NCI-H146 treated with DMSO at 0.1 percent for 48 hours (cell line): ENCODE results near the gene GNB1L.
"Not testable (repeated sequence)": the region's sequence is repeated elsewhere in the genome, so short reads cannot be mapped to it uniquely, and the experiment has no call there.

ENCODE experiments used
- DNase-seq: peaks from one replicate; lab custom pipeline; 2025; ENCODE audit not compliant: unreplicated experiment; lab: John Stamatoyannopoulos, UW

Gene GNB1L

DNA sequence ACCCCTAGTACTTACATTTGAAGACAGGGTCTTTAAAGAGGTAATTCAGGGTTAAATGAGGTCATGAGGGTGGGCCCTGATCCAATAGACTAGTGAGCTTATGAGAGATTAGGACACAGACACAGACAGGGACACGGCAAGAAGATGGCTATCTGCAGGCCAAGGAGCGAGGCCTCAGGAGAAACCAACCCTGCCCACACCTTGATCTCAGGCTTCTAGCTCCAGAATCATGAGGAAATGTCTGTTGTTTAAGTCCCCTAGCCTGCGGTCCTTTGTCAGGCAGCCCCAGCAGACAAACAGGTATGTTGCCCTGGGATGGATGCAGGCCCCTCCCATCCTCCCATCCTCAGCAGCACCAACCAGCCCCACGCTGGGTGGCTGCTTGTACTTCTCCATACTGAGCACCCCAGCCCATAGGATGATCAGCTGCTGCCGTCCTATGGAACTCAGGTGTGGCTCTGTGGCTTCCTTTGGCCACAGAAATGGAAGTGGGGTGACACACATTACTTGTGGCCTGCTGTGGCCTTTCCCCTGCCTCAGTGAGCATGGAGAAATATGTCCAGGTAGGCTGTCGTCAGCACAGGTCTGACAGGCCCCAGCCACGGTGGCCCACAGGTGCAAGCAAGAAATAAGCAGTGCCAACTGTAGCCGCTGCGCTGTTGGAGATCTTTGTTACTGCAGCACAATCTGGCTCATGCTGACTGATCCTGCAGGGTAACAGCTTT, 7.9 kb downstream of the GNB1L start:
- no peak for DNase-seq

DNA sequence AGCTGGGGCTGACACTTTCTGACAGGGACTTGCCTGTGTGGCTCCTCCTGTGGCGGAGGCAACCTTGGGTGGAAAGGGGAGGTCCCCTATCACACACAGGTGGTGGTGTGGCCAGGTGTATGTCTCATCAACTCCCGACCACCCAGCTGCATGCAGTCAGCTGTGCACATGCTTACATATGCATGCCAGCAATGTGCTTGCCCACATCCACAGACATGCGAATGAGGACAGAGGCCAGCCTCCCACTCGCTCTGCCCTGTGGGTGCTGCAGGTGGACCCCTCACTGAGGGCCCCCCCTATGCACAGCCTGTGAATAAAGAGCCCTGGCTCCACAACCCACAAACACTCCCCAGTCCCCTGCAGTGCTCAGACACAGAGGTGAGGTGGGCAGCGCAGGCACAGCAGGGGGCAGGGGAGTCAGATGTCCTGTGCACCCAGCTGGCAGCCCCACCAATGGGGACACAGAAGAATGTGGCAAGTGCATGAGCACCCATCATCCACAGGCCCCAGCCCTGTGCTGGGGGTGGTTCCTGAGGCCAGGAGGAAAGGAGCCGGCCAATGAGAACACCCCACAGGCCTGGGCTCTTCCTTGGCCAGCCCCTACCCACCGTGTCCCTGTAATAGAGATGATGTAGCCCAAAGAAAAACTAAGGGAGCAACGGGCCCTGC, 9.5 kb downstream of the GNB1L start:
- no peak for DNase-seq

DNA sequence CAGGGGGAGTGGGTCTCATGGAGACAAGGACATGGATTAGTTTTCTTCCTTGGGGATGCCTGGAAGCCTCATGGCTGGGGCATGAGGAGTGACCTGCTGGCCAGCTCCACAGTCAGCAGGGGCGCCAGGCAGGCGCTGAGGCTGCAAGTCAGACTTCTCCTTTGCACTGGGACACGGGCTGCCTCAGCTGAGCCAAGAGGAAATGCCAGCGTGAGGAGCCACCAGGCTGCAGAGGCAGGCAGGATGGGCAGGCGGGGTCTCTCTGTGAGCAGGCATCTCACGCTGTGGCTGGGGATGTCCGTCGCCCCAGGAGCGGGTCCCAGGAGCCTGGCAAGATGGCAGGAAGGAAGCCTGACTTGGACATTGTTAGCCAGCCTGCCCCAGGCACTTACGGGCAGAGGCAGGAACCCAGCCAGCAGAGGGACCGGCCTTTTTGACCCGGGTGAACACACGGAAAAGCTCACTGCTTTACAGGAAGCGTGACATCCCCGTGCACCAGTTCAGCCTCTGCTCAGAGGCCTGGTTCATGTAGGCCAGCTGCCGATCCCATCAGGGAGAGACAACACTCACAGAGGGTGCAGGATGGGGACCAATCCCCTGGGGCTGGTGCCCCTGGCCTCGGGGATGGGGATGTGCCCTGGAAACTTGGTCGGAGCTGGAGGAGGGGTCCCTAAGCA, 10.2 kb downstream of the GNB1L start:
- DNase-seq: no peak

DNA sequence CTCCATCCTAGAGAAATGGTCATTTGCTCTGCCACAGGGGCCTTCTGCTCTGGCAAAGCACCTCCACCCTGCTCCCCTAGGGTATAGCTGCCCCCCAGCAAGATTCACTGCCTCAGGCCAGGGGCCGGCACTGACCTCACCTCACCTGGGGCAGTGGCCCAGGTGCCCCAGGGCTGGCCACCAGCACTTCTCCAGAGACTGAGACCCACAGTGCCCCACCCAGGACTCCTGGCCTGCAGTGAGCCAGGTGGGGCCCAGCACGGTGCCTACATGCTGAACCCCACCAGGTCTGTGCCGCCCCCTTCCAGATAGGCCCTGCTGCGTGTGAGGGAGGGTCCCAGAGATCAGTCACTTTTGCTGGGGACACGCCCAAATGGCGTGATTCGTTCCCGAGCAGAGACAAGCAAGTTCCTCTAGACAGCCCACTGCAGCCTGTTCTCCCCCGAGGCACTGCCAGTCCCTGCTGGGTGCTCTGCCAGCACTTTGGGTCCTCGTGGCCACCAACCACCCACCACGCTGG, 10.8 kb downstream of the GNB1L start:
- DNase-seq: no peak

DNA sequence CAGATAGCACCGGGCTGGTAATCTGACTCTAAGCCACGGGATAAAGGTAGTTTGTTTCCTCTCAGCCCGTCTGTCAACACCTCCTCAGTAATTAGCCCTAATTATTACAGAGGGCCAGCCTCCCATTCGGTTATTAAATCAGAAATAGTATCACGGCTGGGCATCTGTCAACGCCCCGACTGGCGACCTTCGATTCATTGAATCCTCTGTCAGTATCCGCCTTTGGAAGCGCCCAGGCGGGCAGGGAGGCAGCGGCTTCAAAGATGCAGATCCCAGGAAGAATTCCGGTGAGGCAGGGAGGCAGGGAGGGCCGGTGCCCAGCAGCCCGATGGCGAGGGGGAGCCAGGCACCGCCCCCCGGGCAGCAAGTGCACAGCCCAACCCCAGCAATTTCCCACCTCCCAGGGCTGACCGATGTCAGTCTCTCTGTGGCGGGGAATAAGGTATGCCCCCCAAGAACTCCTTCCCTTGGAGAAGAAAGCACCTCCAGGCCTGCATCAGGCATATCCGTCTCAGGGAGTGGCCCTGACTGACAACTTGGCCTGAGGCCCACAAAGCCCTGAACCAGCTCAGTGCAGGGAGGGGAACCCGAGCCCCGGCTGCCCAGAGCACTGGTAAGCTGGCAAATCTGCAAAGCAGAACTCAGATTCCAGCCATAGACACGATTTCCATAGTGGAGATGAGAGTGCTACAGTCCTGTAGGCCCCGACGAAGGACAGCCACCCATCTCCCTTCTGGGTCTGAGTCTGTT, 11.4 kb downstream of the GNB1L start:
- peak; percentile 29 for DNase-seq

DNA sequence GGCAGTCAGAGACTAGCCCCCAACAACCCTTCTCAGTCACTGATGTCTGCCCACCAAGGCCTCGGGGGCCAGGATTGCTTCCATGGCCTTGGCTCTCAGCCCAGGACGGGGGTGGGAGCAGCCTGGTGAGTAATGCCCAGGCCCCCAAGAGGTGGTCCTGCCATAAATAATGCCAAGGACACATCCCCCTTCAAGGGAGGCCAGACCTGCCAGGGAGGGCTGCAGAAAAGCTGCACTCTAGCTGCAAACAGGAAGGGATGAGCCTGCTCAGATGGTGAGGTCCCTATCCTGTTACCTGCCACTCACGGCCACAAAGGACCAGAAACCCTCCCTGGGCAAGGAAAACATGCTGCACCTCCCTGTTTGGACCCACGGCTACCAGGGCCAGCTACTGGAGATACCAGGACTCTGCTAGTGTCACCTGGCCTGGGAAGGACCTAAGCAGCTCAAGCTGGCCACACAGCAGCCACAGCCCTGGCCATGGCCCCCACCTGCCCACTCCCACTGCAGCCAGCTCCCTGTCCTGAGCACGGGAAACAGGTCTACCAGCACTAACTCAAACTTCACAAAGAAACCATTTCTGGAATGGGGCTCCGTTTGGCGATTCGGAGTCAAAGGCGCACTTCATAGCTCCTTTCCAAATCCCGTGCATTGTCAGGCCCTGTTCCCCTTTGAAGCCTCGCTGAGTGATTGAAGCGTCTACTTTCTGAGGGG, 12.1 kb downstream of the GNB1L start:
- peak; percentile 6 for DNase-seq

DNA sequence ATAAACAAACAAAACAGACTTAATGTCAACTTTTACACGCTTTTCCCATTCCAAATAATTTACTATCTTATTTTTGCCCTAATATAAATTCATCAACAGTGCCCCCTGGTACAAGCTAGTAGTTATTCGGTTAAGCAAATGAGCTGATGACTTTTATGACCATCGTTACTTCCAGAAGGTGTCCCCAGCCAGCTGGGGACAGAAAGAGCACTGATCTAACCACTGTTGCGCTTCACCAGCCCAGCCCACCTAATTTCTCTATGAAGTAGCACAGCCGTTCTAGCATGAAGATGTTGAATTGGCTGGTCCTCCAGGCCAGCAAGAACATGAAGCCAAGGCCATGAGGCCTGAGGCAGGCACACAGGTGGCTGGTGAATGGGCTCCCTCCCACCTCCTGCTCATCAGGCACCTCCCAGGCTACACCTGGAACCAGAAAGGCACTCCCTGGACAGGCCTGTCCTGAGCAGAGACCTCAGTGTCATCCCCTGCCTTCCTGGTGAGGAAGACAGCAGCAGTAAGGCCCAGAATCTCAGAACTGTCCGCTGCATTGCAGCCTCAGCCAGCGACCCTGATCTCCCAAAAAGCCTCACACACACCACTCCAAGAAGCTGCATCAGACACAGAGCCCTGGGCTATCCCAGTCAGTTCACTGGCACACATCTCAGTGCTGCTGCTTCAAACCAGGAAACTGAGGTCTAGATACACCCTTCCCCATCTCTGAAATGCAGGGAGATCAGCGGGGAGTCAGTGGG, 12.9 kb downstream of the GNB1L start:
- DNase-seq: no peak

DNA sequence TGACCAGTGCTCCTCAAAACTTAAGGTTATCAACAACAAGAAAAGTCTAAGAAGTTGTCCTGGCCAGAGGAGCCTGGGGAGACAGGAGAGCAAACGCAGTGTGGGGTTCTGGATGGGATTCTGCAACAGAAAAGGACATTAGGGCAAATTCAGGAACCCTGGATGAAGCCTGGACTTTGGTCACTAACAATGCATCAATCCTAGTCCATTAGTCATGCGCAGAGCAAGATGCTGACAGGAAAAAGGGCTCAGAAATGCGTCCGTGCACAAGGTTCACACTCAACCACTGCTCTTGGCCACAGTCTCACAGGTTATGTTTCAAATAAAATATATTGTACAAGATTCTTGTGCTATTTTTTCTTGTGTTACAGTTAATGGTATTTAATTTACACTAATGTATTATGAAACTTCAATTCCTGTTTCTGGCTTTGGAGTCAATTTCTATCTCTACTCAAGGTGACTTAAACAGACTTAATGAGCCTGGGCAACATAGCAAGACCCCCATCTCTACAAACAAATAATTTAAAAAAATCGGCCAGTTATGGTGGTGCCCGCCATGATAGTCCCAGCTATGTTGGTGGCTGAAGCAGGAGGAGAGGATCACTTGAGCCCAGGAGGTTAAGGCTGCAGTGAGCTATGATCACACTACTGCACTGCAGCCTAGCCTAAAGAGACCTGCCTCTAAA, 13.6 kb downstream of the GNB1L start:
- DNase-seq: no peak

DNA sequence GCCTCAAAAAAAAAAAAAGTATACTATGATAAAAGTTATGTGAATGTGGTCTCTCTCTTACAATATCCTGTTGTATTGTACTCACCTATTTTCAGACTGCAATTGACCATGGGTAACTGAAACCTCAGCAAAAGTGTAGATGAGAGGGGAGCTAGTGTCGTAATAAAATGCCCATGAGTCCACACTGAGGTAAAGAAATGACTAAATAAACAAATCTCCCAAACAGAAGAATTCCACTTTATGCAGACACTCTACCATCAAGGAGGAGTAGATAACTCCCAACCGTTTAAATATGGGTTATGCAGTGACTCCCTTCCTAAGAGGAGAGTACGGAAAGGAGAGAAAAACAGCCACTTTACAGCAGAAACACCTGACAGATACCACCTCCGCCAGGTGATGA, 14.6 kb downstream of the GNB1L start:
- no peak for DNase-seq

DNA sequence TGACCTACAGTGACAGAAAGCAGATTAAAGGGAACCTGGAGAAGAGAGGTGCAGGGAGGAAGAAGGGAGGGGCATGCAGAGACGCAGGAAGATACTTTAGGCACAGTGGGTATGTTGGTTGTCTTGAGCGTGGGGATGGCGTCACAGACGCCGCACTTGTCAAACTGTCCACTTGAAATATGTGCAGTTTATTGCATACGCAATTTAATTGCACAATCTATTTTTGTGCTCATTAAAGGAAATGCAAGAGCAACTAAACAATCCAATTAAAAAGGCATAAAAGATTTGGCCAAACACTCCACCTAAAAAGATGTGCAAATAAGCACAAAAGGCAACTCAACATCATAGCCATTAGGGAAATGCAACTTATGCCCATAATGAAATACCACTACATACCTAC, 16.8 kb downstream of the GNB1L start:
- no peak for DNase-seq

DNA sequence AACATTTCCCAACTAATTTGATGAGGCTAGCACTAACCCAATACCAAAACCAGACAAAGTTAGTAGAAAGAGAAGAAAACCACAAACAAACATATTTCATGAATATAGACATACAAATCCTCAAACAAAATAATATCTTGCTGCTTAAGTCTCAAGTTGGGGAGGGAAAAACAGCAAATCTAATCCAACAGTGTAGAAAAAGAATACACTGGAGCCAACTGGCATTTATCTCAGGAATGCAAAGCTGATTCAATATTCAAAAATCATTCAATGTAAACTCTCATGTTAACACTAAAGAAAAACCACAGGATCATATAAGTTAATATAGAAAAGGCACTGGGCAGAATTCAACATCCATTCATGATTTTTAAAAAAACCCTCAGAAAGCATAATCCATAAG, 18.2 kb downstream of the GNB1L start:
- no peak for DNase-seq

DNA sequence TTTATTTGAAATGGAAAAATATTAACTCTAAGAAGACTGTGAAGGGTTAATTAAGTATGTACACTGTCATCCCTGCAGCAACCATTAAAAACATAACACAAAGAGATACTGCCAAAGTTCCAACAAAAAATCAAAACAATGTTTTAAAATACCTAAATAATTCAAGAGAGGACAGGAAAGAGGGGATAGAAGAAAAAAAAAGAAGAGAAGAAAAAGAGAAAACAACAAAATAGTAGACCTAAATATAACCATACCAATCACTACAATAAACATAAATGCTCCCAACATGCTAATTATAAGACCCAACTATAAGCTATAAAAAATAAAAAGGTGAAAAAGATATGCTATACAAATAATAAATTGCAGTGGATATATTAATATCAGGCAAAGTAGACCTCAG, 20.1 kb downstream of the GNB1L start:
- no peak for DNase-seq

DNA sequence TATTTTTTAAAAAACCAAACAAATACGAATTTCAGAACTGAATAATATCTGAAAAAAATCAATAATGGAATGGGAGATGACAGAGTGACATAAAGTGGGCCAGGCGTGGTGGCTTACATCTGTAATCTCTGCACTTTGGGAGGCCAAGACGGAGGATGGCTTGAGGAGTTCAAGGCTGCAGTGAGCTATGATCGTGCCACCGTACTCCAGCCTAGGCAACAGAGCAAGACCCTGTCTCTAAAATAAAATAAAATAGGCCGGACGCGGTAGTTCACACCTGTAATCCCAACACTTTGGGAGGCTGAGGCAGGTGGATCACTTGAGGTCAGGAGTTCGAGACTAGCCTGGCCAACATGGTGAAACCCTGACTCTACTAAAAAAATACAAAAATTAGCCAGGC, 21.3 kb downstream of the GNB1L start:
- not testable (repeated sequence) for DNase-seq

DNA sequence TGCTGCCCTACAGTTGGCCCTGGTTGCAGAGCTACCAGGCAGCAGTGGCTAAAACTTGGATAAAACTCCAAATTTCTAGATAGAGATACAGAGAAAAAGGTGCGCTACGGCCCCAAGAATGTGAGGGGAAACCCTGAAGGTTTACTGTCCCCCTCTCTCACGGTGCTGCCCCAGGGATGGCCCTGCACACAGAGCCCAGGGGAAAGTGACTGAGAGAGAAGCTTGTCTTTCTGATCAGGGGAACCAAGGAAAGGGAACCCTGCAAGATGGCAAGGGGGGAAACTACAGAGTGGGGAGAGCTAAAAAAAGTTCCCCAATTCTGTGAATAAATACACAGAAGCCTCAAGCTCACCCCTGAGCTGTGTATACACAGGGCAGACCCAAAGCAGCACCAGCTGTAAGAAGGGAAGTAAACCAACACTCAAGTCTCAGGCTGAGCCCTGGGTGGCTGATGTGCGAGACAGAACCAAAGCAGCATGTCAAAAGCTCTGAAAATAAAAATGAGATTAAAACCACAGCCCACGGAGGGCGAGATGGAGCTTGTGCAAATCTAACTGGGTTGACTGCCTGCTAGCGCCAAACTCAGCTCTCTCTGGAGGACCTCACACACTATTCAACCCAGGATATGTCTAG, 22.1 kb downstream of the GNB1L start:
- no peak for DNase-seq

DNA sequence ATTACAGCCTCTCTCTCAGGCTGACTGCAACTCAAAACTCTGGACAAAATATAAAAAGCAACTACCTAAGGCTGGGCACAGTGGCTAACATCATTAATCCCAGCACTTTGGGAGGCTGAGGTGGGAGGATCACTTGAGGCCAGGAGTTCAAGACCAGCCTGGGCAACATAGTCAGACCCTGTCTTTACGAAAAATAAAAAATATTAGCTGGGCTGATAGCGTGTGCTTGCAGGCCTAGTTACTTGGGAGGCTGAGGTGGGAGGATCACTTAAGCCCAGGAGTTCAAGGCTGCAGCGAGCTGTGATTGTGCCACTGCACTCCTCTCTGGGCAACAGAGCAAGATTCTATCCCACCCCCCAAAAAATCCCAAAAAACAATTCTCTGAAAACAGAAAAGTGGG, 22.7 kb downstream of the GNB1L start:
- not testable (repeated sequence) for DNase-seq

DNA sequence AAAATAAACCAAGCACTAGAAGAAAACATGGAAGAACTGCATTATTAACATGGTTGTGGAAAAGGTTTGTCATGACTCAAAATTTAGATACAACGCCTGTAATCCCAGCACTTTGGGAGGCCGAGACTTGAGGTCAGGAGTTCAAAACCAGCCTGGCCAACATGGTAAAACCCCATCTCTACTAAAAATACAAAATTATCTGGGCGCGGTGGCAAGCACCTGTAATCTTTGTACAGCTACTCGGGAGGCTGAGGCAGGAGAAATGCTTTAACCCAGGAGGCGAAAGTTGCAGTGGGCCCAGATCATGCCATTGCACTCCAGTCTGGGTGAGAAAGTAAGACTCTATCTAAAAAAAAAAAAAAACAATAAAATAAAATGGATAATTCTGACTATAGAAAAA, 23.7 kb downstream of the GNB1L start:
- no peak for DNase-seq

DNA sequence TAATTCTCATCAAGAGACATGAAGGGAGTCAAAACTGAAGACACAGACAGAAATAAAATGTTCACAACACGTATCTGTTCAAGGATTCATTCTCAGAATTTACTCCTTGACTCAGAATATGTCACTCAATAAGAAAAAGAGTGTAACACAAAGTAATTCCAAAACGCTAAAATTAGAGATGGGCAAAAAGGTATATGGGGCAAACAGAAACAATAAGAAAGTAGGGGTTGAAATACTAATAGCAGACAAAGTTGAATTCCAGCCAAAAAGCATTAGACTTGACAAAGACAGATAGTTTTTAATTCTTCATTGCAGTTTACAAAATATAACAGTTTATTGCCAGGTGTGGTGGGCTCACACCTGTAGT, 26.7 kb downstream of the GNB1L start:
- no peak for DNase-seq

DNA sequence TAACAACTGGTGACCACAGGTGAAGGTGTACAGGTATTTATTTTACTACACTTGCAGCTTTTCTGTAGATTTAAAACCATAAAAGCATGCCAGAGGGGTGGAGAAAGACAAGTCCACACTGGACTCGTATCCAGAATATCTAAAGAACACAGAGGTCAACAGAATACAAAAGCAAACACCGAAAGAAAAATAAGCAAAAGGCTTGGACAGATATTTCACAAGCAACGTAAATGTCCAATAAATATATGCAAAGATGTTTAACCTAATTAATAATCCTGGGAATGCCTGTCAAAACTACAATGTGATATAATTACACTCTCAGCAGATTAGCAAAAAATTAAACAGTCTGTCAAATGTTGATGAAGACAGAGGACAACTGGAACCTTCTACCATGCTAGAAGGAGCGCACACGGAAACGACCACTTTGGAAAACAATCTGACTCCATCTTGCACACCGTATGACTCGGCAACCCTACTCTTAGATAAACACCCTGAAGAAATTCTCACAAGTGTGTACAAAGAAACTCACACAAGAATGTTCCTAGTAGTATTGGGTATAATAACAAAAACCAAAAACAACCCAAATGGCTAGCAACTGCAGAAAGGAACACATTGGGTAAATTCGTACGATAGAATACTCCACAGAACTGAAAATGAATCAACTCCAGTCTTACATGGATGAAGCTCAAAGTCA, 27.2 kb downstream of the GNB1L start:
- no peak for DNase-seq

DNA sequence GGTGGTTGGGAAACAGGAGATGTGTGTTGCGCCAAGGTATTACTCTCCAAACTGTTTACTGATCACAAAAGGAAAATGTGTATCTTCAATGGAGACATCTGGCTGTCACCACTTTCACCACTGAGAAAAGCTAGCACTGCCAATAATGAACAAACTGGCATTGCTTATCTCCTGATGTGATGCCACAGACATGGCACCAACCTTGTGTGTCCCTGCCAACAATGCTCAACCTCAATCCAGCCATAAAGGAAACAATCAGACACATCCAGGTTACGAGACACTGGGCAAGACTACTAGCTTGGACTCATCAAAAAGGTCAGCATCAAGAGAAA, 28.1 kb downstream of the GNB1L start:
- no peak for DNase-seq
